HG03469 (cell line): ENCODE results near the gene STX1B.
A peak's percentile ranks its signal among the peaks of the same experiment; 100 is the strongest.

Source experiments
- ATAC-seq: cut with Tn5 transposase; IDR thresholded peaks from one replicate; pipeline ENCODE4 v1.9.1; 2021; ENCODE audit warnings: mild to moderate bottlenecking, moderate library complexity, moderate number of reproducible peaks; ENCODE audit not compliant: unreplicated experiment

STX1B gene

DNA sequence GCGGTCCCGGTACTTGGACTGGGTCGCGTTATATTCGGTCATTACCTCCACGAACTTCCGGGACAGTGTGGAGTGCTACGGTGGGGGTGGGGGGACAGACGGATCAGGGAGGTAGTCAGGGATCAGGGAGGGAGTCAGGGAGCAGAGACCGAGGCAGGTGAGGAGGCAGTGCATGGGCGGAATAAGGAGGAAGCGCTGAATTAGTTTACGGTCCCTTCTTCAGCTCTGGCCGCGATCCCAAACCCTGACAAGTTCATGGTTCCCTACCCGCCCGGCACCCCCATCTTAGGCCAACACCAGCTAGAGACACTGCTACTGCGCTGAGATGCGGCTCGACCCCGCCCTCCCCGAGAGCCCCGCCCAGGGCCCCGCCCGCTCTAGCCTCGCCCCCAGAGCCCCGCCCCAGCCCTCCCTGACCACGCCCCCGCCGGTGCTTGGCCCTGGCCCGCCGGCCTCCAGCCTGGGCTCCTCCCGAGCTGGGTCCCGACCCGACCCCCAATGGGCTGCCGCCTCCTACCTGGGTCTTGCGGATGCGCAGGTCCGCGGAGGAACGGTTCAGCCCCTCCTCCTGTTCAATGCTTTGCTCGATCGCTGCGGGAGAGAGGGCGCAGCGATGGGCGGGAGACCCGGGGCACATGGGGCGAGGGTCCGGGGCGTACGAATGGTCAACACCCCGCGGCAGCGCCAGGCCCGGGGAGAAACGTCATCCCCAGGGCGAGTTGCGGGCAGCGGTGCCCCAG lies 13.3 kb downstream of the STX1B start:
- peak; percentile 55 for ATAC-seq

DNA sequence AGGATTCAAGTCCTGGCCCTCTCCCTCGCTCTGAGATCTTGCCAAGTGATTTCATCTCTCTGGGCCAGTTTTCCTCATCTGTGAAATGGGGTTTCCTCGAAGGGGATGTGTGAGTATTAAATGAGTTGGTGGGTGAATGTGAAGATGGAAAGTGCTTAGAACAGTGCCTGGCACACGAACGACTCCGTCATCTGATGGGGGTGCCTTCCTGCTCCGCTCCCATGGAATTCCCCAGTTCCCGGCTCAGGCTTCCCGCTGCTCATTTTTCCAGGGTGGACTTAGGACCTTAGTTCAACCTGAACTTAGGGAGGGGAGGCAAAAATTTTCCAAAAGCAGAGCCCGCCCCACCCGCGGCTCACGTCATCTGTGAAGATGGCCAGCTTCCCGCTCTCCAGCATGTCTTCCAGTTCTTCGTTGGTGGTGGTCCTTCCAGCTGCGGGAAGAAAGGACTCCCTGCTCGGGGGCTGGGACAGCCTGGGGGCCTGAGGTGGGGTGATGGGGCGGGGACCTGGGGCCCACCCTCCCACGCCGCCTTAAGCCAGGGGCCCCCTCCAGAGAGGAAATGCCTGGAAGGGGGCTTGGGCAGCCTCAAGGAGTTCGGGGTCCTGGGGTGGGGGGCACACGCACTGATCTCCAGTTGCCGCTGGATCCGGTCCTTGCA lies 14.0 kb downstream of the STX1B start:
- no peak for ATAC-seq

DNA sequence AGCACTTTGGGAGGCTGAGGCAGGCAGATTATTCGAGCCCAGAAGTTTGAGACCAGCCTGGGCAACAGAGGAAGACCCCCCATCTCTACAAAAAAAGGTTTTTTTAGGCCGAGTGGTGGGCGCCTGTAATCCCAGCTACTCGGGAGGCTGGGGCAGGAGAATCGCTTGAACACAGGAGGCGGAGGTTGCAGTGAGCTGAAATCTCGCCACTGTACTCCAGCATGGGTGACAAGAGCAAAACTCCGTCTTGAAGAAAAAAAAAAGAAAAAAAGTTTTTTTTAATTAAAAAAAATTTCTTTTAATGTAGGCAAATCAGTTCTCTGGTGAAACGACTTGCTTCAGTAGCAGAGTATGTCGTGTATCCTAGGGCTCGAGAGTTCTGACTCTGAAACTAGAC lies 14.5 kb downstream of the STX1B start:
- ATAC-seq: no peak

DNA sequence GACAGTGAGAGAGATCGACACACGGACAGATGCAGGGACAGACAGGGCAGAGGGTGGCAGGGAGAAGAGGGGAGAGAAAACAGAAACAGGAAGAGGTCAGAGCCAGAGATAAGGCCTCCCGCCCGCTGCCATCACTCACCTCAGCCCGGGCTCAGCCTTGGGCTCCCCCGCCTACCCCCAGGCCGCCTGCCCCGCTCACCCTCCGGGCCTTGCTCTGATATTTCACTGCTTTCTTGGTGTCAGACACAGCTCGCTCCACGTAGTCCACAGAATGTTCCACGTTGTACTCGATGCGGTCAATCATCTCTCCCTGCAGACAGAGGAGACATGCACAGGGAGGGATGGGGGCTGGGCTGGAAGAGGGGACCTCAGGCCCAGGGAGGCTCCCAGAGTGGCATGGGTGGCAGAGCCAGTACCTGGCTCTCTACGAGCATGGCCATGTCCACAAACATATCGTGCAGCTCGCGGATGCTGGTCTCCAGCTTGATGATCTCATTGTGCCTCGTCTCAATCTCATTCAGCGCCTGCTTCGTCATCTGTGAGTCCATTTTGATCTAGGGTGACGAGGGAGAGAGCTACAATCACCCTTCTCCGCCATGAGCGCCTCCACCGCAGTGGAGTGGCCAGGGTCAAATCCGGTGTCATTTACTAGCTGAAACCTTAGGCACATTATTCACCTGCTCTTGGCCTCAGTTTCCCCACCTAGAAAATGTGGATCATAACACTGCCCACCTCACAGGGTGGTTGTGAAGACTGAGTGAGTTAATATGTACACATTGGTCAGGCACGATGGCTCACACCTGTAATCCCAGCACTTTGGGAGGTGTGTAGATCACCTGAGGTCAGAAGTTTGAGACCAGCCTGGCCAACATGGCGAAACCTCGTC lies 17.3 kb downstream of the STX1B start:
- no peak for ATAC-seq

DNA sequence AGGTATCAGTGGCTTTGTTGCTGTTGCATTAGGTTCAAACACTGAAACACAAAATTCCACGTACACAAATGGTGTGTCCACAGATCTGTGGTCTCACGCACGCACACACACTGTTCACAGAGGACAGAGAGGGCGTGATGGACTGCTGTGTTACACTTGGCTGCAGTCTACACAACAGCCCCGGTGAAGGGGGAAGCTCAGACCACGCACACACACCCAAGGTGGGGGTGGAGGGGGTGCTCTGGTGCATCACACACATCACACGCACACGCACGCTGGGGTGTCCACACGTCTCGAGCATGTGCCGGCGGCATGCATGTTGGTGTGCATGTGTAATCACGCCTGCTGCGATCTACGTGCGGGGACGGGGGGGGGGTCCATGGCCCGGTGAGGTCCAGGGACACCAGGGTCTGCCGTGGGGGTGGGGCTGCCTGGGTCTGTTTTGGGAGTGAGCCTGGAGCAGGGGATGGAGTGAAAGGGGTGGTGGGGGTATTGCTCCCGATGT lies 18.1 kb downstream of the STX1B start:
- ATAC-seq: no peak

DNA sequence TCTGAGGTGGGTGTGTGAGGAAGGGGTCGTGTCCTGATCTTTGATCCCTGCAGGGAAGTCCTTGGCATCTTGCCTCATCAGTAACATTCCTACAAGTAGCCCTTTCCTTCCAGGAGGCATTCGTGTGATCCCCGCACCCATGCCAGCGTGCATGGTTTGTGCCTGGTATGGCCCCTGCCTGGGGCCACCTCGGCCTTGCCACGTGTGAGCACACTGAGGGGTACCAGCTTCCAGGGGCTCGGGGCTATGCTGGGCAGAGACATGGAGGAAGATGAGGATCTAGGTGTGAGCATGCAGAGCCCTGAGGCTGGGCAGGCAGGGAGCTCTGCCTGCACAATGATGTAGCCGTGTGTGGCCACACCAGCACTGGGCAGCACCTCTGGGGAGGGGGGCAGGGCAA lies 19.4 kb downstream of the STX1B start:
- no peak for ATAC-seq

DNA sequence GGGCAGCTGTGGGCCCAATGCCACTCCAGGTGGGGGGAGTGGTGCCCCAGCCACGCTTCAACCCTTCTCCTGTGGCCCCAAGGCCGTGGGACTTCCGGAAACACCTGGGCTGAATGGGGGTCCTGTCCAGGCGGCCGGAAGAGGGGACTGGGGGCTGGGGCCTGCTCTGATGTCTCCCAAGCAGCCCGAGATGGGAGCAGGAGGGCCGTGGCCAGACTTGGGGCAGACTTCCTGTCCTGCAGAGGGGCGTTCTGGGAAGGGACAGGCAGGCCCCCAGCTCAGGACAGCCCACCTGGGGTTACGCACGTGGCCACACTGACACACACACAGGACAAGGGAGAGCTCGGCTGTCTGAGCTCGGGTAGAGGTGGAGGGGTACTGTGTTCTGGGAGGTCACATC lies 20.3 kb downstream of the STX1B start:
- no peak for ATAC-seq

DNA sequence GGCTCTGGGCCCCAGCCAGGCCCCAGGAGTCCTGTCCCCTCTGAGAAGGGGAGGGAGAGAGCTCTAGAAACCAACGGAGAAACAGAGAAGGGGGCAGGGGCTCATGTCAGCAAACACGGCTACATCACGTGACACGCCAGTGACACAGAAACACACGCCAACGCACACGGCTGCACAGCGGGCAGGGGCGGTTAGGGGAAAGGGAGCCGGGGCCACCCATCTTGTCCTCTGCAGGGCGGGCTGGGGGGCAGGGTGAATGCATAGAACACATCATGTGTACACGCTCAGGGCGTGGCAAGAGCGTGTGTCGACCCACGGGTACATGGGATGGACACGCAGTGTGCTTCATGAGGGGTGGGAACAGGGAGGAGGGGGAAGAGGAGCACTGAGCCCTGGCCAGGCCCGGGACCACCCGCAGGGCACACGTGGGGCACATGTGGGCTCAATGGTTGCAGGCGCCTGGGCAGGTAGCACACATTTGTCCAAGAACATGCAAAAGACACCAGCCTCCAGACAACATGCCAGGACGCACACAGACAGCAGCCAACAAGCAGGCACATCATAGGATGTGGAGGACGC lies 20.9 kb downstream of the STX1B start:
- no peak for ATAC-seq

DNA sequence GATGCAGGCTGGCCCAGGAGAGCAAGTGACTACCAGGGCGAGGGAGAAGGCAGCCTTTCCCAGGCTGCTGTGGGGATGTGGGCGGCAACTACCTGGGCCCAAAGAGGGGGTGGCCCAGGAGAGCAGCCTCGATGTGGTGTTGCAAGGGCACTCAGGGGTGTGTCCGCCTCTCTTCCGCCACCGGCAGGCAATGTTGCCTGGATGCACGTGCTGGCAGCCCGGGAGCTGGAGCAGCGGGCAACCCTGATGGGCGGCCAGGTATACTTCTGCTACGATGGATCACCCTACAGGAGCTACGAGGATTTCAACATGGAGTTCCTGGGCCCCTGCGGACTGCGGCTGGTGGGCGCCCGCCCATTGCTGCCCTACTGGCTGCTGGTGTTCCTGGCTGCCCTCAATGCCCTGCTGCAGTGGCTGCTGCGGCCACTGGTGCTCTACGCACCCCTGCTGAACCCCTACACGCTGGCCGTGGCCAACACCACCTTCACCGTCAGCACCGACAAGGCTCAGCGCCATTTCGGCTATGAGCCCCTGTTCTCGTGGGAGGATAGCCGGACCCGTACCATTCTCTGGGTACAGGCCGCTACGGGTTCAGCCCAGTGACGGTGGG lies 22.8 kb downstream of the STX1B start:
- ATAC-seq: no peak

DNA sequence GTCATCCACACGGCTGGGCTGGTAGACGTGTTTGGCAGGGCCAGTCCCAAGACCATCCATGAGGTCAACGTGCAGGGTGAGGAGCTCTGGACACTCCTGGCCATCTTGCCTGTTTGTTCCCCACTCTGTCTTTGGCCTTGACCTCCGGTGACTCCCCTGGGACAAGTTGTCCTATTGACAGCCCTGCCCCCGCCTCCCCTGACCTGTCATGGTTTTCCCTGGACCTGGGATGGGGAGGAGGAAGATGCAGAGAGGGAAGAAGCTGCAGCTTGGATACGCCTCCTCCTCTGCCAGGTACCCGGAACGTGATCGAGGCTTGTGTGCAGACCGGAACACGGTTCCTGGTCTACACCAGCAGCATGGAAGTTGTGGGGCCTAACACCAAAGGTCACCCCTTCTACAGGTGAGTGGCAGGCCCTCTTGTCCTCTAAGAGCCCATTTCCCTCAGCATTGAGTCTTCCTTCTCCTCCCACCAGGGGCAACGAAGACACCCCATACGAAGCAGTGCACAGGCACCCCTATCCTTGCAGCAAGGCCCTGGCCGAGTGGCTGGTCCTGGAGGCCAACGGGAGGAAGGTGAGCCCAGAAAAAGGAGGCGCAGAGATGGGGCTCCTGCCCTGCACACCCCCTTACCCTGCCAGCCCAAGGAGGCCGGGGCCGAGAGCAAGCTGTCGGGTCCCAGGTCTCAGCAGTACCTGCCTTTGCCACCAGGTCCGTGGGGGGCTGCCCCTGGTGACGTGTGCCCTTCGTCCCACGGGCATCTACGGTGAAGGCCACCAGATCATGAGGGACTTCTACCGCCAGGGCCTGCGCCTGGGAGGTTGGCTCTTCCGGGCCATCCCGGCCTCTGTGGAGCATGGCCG lies 24.1 kb downstream of the STX1B start:
- no peak for ATAC-seq

DNA sequence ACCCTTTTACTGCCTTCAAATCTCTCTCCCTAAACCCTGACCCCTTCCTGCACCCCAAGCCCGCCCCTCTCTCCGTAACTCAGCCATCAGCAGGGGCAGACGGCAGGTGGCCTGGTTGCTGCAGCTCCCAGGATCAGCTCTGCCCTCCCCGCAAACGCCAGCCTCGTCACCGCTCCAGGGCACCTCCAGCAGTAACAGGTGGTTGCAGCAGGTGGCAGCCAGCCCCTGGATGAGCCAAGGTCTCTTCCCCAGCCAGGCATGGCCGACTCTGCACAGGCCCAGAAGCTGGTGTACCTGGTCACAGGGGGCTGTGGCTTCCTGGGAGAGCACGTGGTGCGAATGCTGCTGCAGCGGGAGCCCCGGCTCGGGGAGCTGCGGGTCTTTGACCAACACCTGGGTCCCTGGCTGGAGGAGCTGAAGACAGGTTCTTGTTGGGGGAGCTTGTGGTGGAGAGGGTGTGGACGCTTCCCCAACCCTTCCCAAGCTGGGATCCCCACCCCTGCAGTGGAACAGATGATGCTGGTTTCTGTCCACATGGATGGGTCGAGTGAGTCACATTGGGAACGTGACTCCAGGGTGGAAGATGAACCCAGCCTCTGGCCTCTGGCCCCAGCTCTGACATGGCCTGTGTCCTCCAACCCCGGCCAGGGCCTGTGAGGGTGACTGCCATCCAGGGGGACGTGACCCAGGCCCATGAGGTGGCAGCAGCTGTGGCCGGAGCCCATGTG lies 24.9 kb downstream of the STX1B start:
- ATAC-seq: no peak

DNA sequence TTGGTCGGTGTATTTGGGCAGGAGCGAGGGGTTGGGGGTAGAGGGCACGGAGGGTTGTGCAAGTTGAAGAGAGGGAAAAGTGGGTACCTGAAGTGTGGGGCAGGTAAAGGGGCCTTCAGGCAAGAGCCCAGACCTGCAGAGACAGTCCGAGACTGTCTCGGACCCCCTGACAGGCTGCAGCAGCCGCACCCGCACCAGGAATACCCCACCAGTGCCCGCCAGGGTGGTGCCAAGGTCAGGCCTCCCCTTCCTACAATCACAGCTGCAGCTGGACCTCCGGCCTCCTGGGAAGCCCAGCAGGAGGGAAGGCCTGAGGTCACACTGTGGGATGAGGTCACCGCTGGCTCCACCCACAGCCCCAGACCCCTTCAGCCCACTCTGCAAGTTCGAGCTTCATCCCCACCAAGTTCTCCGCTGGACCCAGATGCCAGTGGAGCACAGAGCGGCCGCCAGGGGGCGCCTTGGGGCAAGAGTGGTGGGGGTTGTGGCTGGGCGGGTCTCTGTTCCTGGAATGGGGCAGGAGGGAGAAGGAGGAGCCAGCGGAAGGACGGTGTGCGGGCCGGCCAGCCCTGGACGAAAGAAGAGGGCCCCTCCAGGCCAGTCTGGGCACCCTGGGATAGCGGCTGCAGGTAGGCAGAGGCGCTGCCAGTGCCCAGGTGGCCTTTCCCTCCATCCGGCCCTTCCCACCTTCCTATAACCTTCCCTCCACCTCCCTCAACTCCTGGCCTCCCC lies 25.6 kb downstream of the STX1B start, which contains the start of gene HSD3B7:
TSS of gene HSD3B7 (plus strand) at position 539 of the 732 bp plus-strand sequence. CDS start 452 bp downstream, outside the sequence.
- no peak for ATAC-seq

DNA sequence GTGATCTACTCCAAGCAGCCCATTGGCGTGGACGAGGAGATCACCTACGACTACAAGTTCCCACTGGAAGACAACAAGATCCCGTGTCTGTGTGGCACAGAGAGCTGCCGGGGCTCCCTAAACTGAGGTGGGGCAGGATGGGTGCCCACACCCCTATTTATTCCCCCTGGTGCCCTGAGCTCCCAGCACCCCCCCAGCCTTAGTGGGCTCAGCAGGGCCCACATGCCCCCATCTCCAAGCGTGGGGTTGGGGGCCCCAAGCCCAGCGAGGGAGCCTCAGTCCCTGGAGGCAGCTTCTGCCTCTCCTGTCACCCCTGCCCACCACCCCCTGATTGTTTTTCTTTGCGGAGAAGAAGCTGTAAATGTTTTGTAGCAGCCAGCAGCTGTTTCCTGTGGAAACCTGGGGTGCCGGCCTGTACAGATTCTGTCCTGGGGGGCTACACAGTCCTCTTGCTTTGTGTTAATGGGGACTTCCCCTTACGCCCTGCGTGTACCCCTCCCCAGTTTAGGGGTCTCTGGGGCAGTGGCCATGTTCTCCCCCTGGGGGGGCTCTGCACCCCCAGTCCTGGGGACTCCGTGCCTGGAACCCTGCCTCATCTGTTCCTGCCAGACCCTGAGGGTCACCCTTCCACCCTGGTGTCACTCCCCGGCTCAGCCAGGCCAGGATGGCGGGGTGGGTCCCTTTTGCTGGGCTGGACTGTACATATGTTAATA lies 26.4 kb downstream of the STX1B start:
- no peak for ATAC-seq

DNA sequence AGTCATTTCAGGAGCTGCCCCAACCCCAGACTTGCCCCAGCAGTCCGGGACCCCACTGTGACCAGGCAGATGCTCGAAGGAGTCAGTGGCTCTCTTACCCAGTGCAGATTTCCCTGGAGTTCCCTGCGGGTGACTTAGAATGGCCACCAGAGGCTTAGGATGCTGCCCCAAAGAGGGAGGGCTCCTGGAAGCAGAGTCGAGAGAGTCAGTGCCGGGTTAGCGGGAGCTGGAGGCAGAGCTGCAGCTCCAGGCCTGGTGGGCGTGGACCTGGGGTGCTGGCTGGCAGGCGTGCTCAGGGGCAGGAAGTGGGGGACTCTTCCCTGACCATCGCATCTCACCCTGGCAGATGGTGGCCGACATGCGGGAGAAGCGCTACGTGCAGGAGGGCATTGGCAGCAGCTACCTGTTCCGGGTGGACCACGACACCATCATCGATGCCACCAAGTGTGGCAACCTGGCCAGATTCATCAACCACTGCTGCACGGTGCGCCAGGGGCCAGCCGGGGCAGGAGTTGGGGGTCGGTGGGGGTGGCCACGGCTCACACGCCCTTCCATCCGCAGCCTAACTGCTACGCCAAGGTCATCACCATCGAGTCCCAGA lies 27.0 kb downstream of the STX1B start:
- no peak for ATAC-seq

DNA sequence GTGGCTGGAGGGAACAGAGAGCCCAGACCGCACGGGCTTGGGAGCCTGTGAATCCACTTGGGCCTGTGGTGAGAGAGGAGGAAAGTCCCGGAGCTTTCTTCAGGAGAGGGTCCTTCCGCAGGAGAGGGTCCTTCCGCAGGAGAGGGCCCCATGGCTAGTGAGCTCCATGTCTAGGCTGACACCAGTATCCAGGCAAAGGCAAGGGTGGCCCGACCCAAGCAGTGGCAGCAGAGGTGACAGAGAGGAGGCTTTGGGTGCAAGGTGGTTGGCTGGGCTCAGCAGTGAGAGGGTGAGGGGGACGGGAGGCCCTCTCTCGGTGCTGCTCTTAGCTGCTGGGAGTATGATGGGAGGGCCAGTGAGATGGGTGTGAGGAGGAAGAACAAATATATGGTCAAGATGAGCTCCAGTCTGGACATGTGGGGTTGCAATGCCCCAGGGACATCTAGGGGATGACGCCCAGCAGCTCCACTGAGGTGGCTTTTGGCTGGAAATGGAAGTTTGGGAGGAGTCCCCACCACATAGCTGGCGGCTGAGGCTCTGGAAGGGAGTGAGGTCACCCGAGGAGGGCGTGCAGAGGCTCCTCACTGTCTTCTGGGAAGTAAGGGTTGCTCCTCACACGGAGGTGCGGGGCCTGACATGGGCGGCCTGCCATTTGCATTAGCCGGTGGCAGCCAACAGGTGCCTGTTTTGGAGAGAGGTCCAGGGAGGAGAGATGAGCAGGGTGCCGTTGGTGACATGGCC lies 27.7 kb downstream of the STX1B start:
- ATAC-seq: no peak

DNA sequence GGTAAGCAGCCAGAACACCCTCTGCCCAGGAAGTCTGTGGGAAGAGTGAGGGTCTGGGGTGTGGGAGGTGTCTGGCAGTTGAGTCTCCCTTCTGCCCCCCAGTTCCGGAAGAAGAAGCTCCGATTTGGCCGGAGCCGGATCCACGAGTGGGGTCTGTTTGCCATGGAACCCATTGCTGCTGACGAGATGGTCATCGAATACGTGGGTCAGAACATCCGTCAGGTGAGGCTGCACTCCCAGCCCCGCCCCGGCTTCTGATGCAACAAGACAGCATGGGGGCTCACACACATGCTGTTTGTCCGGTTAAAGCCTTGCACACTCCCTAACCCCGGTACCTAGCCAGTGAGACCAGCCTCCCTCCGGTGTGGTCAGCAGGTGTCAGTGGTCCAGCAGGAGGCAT lies 29.5 kb downstream of the STX1B start:
- ATAC-seq: no peak

DNA sequence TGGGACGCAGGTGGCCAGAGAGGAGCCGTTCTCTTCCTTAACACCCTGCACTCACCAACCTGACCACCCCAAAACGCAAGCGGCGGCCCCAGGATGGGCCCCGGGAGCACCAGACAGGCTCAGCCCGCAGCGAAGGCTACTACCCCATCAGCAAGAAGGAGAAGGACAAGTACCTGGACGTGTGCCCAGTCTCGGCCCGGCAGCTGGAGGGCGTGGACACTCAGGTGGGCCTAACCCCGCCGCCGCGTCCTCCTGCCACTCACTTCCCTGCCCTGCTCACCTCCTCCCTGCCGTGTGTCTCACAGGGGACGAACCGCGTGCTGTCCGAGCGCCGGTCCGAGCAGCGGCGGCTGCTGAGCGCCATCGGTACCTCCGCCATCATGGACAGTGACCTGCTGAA lies 30.0 kb downstream of the STX1B start:
- no peak for ATAC-seq
